Kidney tubule cell (primary cell): ENCODE measurements around the gene ITGAX.

Source experiments
- DNase-seq: peaks from one replicate; pipeline ENCODE4 v3.0.0-alpha.2; 2018; ENCODE audit warnings: low spot score

ITGAX gene

GRCh38 chr16:31375231-31375630, 20.3 kb downstream of the ITGAX start:
- DNase-seq = no peak

GRCh38 chr16:31376705-31377104, 21.7 kb downstream of the ITGAX start:
- no peak for DNase-seq

GRCh38 chr16:31377210-31377903, 22.4 kb downstream of the ITGAX start:
- no peak for DNase-seq

GRCh38 chr16:31380201-31380600, 25.2 kb downstream of the ITGAX start:
- DNase-seq = no peak

- peak; percentile 46 for DNase-seq
These were observed 27.6 kb downstream of the ITGAX start for GRCh38 chr16:31382485-31383161.

- peak; percentile 35 for DNase-seq
These were observed 30.7 kb downstream of the ITGAX start for GRCh38 chr16:31385680-31386079.

- peak; percentile 87 for DNase-seq
These were observed 31.4 kb downstream of the ITGAX start for GRCh38 chr16:31386157-31386984.

- no peak for DNase-seq
These were observed 33.6 kb downstream of the ITGAX start for GRCh38 chr16:31388535-31388934.

GRCh38 chr16:31390504-31391041, 35.6 kb downstream of the ITGAX start:
- DNase-seq = no peak

- peak; percentile 11 for DNase-seq
These were observed 38.1 kb downstream of the ITGAX start, which contains the start of gene ITGAD for GRCh38 chr16:31393056-31393455. Gene ITGAD (plus strand): TSS chr16:31393335. CDS start chr16:31393361, 26 bp downstream.

- no peak for DNase-seq
These were observed 40.7 kb downstream of the ITGAX start for GRCh38 chr16:31395647-31396046.

- DNase-seq = no peak
These were observed 42.2 kb downstream of the ITGAX start for GRCh38 chr16:31397096-31397660.

- no peak for DNase-seq
These were observed 42.7 kb downstream of the ITGAX start for GRCh38 chr16:31397701-31398100.

GRCh38 chr16:31400191-31400590, 45.2 kb downstream of the ITGAX start:
- no peak for DNase-seq

GRCh38 chr16:31401436-31401835, 46.5 kb downstream of the ITGAX start:
- no peak for DNase-seq

- DNase-seq = no peak
These were observed 47.7 kb downstream of the ITGAX start for GRCh38 chr16:31402687-31403086.

GRCh38 chr16:31403590-31404352, 48.8 kb downstream of the ITGAX start:
- no peak for DNase-seq

- DNase-seq = no peak
These were observed 49.5 kb downstream of the ITGAX start for GRCh38 chr16:31404353-31405064.

- DNase-seq = no peak
These were observed 52.4 kb downstream of the ITGAX start for GRCh38 chr16:31407406-31407805.

GRCh38 chr16:31409433-31409832, 54.5 kb downstream of the ITGAX start:
- DNase-seq = peak; percentile 9

GRCh38 chr16:31410082-31410481, 55.1 kb downstream of the ITGAX start:
- DNase-seq = no peak
